Measurements from ENCODE around the gene MLH1.

DNA sequence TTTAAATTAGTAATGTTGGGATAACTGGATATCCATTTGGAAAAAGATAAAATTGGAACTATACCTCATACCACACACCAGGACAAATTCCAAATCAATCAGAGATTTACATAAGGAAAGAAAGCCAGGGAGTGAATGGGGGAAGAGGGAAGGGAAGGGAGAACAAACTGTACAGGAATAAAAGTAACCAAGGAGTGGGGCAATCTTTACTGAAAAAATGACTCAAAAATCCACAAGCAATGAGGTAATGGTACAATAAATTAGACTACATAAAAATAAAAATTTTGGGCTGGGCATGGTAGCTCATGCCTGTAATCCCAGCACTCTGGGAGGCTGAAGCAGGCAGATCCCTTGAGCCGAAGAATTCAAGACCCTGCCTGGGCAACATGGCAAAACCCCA lies 82.6 kb downstream of the MLH1 start:
- TF ChIP-seq POLR2AphosphoS5 (IDR thresholded peaks at IDR 0.05; ENCODE audit: low read depth, low read length), result no peak
- TF ChIP-seq, protein P1, sequence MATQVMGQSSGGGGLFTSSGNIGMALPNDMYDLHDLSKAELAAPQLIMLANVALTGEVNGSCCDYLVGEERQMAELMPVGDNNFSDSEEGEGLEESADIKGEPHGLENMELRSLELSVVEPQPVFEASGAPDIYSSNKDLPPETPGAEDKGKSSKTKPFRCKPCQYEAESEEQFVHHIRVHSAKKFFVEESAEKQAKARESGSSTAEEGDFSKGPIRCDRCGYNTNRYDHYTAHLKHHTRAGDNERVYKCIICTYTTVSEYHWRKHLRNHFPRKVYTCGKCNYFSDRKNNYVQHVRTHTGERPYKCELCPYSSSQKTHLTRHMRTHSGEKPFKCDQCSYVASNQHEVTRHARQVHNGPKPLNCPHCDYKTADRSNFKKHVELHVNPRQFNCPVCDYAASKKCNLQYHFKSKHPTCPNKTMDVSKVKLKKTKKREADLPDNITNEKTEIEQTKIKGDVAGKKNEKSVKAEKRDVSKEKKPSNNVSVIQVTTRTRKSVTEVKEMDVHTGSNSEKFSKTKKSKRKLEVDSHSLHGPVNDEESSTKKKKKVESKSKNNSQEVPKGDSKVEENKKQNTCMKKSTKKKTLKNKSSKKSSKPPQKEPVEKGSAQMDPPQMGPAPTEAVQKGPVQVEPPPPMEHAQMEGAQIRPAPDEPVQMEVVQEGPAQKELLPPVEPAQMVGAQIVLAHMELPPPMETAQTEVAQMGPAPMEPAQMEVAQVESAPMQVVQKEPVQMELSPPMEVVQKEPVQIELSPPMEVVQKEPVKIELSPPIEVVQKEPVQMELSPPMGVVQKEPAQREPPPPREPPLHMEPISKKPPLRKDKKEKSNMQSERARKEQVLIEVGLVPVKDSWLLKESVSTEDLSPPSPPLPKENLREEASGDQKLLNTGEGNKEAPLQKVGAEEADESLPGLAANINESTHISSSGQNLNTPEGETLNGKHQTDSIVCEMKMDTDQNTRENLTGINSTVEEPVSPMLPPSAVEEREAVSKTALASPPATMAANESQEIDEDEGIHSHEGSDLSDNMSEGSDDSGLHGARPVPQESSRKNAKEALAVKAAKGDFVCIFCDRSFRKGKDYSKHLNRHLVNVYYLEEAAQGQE (IDR thresholded peaks at IDR 0.05; ENCODE audit: insufficient read depth in 1 of 2, low read depth in 2 of 2, low read length in 2 of 2), result no peak
- no peak for TF ChIP-seq TAF1 (IDR thresholded peaks at IDR 0.05; ENCODE audit: borderline replicate concordance, insufficient read depth, low read length)
